GM18951 (cell line): ENCODE results near the gene OR1N2.
"Not testable (repeated sequence)": the region's sequence is repeated elsewhere in the genome, so short reads cannot be mapped to it uniquely, and the experiment has no call there.

Source experiments
- POLR2A ChIP-seq: IDR thresholded peaks from 4 replicates; pipeline ENCODE4 v1.6.1; 2011; ENCODE audit warnings: mild to moderate bottlenecking; ENCODE audit not compliant: insufficient read length, insufficient read depth; ENCODE audit errors: extremely low read depth
- in situ Hi-C: fragments of 300-500 bp; cut with MboI; formaldehyde crosslinking; loops from one replicate; pipeline ENCODE4 v1.12.0; 2022; ENCODE audit warnings: low sequenced_read_pairs, mixed read lengths, inconsistent platforms; ENCODE audit not compliant: unreplicated experiment

OR1N2 gene, protein sequence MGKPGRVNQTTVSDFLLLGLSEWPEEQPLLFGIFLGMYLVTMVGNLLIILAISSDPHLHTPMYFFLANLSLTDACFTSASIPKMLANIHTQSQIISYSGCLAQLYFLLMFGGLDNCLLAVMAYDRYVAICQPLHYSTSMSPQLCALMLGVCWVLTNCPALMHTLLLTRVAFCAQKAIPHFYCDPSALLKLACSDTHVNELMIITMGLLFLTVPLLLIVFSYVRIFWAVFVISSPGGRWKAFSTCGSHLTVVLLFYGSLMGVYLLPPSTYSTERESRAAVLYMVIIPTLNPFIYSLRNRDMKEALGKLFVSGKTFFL

GRCh38 chr9:122552812-122553211, at the start of gene OR1N2:
TSS of gene OR1N2 (plus strand) at chr9:122553112. CDS start at chr9:122553212, 100 bp downstream.
- no peak for TF ChIP-seq POLR2A
- in situ Hi-C loops: no loop called here

DNA sequence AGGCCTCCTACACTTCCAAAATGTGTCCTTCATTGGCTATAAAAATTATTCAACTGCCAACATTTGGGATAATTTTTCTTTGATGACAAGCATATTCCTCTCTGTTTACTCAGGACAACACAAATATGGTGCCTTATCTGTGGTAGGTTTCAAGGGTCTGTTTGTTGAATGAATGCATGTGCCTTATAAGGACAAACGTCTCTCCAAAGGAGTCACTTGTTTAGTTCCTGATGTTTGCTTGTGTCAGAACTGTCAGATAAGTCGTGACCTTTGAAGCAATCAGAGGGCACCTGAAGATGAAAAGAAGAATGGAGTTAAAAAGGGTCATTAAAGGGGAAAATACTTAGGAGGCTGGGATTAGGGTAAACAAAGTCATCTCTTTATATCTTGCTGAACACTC, 45.9 kb upstream of the OR1N2 start:
- in situ Hi-C loops: no loop called here
- no peak for TF ChIP-seq POLR2A

DNA sequence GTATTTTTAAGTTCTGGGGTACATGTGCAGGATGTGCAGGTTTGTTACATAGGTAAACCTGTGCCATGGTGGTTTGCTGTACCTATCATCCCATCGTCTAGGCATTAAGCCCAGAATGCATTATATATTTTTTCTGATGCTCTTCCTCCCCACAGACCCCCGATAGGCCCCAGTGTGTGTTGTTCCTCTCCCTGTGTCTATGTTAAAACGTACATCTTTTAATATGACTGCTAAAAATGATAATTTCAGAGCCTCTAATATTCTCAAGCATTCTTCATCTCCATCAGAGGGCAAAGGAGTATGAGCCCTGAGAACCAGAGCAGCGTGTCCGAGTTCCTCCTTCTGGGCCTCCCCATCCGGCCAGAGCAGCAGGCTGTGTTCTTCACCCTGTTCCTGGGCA, 42.4 kb upstream of the OR1N2 start, which contains the start of gene OR1J2:
Gene OR1J2 (plus strand): TSS at position 301 of the 400 bp plus-strand sequence. CDS start 0 bp downstream, at position 301.
- in situ Hi-C loops: no loop called here

DNA sequence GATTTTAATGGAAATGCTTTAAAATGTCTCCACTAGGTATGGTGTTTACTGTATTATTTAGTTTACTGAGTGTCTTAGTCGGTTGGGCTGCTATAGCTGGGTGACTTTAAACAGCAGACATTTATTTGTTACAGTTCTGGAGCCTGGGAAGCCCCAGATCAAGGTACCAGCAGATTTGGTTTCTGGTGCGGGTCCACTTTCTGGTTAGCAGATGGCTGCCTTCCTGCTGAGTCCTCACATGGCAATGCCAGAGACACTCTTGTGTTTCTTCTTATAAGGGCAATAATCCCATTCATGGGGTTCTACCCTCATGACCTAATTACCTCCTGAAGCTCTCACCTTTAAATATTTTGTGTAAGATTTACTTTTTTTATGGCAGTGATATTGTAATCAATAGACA, 34.7 kb upstream of the OR1N2 start:
- in situ Hi-C loops: no loop called here
- TF ChIP-seq POLR2A: no peak

More for the DNA sequence above, 42.4 kb upstream of the OR1N2 start, which contains the start of gene OR1J2:
- no peak for TF ChIP-seq POLR2A

GRCh38 chr9:122518841-122519240, 34.1 kb upstream of the OR1N2 start, which contains the start of gene OR1J4:
TSS of gene OR1J4 (plus strand) at chr9:122519141. CDS start at chr9:122519141, 0 bp downstream.
- TF ChIP-seq POLR2A: no peak
- in situ Hi-C loops: no loop called here

DNA sequence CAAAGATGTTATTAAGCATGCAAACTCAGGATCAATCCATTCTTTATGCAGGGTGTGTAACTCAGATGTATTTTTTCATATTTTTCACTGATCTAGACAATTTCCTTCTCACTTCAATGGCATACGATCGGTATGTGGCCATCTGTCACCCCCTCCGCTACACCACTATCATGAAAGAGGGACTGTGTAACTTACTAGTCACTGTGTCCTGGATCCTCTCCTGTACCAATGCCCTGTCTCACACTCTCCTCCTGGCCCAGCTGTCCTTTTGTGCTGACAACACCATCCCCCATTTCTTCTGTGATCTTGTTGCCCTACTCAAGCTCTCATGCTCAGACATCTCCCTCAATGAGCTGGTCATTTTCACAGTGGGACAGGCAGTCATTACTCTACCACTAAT, 33.5 kb upstream of the OR1N2 start:
- no peak for TF ChIP-seq POLR2A
- in situ Hi-C loops: no loop called here

DNA sequence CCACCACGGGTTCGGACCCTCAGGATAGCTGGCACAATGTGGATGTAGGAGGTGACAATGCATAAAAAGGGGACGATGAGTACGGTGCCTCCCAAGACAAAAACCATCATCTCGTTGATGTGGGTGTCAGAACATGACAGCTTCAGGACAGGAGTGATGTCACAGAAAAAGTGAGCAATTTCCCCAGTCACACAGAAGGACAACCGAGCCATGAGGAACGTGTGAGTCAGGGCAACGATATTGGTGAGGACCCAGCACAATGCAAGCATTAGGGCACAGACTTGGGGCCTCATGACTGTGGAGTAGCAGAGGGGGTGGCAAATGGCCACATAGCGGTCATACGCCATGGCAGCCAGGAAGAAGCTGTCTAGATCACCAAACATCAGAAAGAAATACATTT, 26.3 kb upstream of the OR1N2 start:
- TF ChIP-seq POLR2A: no peak
- in situ Hi-C loops: no loop called here

DNA sequence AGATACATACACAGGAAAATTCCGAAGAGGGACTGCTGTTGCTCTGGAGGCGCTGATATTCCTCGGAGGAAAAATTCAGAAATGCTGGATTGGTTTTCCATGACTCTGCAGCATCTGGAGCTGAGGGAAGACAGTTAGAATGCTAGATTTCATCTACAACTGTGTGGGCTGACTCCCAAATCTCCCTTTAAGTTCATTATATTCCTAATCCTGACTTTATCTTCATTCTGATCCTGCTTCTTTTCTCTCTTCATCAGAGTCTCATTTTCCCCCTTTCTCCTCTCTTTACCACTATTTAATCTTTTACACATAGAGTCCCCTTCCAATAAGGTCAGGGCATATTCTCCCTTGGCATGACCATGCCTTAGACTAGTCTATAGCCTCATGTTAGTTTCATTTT, 25.7 kb upstream of the OR1N2 start, which contains the start of gene OR1N1:
Gene OR1N1 (minus strand): TSS at position 101 of the 400 bp plus-strand sequence. CDS start 0 bp downstream, at position 101.
- in situ Hi-C loops: no loop called here
- no peak for TF ChIP-seq POLR2A

- in situ Hi-C loops: not testable (repeated sequence)
These were observed 21.8 kb upstream of the OR1N2 start for GRCh38 chr9:122531157-122531556.

GRCh38 chr9:122536134-122536533, 16.8 kb upstream of the OR1N2 start:
- in situ Hi-C loops: no loop called here
- TF ChIP-seq POLR2A: no peak

DNA sequence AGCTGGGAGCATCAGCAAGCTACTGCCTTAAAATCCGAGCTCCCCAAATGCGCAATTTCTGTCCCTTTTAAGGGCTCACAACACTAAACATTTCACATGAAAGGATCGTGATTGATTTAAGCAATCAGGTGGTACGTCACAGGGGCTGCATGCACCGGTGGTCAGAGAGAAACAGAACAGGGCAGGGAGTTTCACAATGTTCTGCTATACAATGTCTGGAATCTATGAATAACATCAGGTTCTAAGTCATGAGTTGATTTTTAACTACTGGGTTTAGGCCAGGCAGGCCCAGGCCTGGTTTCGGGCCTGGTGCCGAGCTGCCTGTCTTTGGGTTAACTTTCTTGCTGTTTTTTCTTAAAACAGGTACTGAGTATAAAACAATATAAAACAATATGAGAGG, 15.8 kb upstream of the OR1N2 start:
- in situ Hi-C loops: not testable (repeated sequence)

- in situ Hi-C loops: no loop called here
- no peak for TF ChIP-seq POLR2A
These were observed 14.2 kb upstream of the OR1N2 start for GRCh38 chr9:122538757-122539156.

GRCh38 chr9:122546196-122546595, 6.7 kb upstream of the OR1N2 start:
- TF ChIP-seq POLR2A: no peak
- in situ Hi-C loops: no loop called here

DNA sequence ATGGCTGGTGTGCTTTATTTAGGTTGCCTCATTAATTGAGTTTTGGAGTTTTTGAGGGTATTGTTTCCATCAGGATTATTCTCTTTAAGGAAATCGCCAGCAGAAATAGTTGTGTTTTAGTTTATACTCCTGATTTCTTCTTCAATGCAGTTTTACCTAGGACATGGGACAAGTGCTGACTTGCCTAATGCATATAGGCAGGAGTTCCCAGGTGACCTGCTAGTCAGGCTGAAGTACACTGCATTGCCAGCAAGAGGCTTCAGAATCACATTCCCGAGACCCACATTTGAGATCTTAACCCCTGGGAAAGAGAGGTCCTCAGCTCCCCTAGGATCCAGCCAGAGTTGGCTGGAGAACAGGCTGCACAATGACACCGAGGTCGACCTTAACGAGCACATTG, 1.5 kb upstream of the OR1N2 start:
- in situ Hi-C loops: no loop called here
- TF ChIP-seq POLR2A: no peak

- in situ Hi-C loops: no loop called here
- TF ChIP-seq POLR2A: no peak
These were observed 8.5 kb downstream of the OR1N2 start for GRCh38 chr9:122561446-122561845.
